NCI-H2227 (cell line): ENCODE results near the gene SLC25A17.
"Not testable (repeated sequence)": the region's sequence is repeated elsewhere in the genome, so short reads cannot be mapped to it uniquely, and the experiment has no call there.

ENCODE experiments used
- DNase-seq: peaks from one replicate; lab custom pipeline; 2025; ENCODE audit not compliant: unreplicated experiment; lab: John Stamatoyannopoulos, UW

Gene SLC25A17

GRCh38 chr22:40818747-40819598 lies at the start of gene SLC25A17:
Gene SLC25A17, minus strand, starts transcription at chr22:40819346. Its CDS starts 98 bp downstream, at chr22:40819248.
- DNase-seq: peak; percentile 89

GRCh38 chr22:40868379-40868778 lies 49.2 kb upstream of the SLC25A17 start:
- not testable (repeated sequence) for DNase-seq

GRCh38 chr22:40867109-40867508 lies 48.0 kb upstream of the SLC25A17 start:
- DNase-seq: no peak

- no peak for DNase-seq
Measured at GRCh38 chr22:40862537-40862936, 43.4 kb upstream of the SLC25A17 start.

- no peak for DNase-seq
Measured at GRCh38 chr22:40862013-40862412, 42.9 kb upstream of the SLC25A17 start, which contains the start of gene DNAJB7. Gene DNAJB7, minus strand, starts transcription at chr22:40862113. Its CDS starts 119 bp downstream, at chr22:40861994.

- DNase-seq: peak; percentile 29
Measured at GRCh38 chr22:40857309-40857855, 38.2 kb upstream of the SLC25A17 start.

GRCh38 chr22:40856513-40857308 lies 37.6 kb upstream of the SLC25A17 start, which contains the start of the genes ST13 and XPNPEP3:
Gene ST13, minus strand, starts transcription at chr22:40856639. Its CDS starts 99 bp downstream, at chr22:40856540.
Gene XPNPEP3, plus strand, starts transcription at chr22:40857148. Its CDS starts 34 bp downstream, at chr22:40857182.
- peak; percentile 94 for DNase-seq

- peak; percentile 39 for DNase-seq
Measured at GRCh38 chr22:40855979-40856512, 36.9 kb upstream of the SLC25A17 start.

GRCh38 chr22:40855071-40855978 lies 36.2 kb upstream of the SLC25A17 start:
- DNase-seq: peak; percentile 7

GRCh38 chr22:40853961-40854360 lies 34.8 kb upstream of the SLC25A17 start:
- DNase-seq: peak; percentile 0

- no peak for DNase-seq
Measured at GRCh38 chr22:40853333-40853732, 34.2 kb upstream of the SLC25A17 start.

GRCh38 chr22:40845816-40846215 lies 26.7 kb upstream of the SLC25A17 start:
- DNase-seq: not testable (repeated sequence)

- no peak for DNase-seq
Measured at GRCh38 chr22:40844951-40845350, 25.8 kb upstream of the SLC25A17 start.

- no peak for DNase-seq
Measured at GRCh38 chr22:40838486-40838885, 19.3 kb upstream of the SLC25A17 start.

GRCh38 chr22:40834619-40835018 lies 15.5 kb upstream of the SLC25A17 start:
- no peak for DNase-seq

- no peak for DNase-seq
Measured at GRCh38 chr22:40829131-40829530, 10.0 kb upstream of the SLC25A17 start.

- no peak for DNase-seq
Measured at GRCh38 chr22:40826984-40827741, 8.0 kb upstream of the SLC25A17 start.

GRCh38 chr22:40826292-40826691 lies 7.1 kb upstream of the SLC25A17 start:
- DNase-seq: not testable (repeated sequence)

- no peak for DNase-seq
Measured at GRCh38 chr22:40823426-40823825, 4.3 kb upstream of the SLC25A17 start.
